EL (cell line): ENCODE measurements around the gene COL24A1.
A peak's percentile ranks its signal among the peaks of the same experiment; 100 is the strongest.
"Not testable (repeated sequence)": the region's sequence is repeated elsewhere in the genome, so short reads cannot be mapped to it uniquely, and the experiment has no call there.

Source experiments
- DNase-seq: peaks from one replicate; pipeline ENCODE4 v3.0.0-alpha.2; 2016

The COL24A1 gene

GRCh38 chr1:85884372-85885035 is 272.1 kb downstream of the COL24A1 start:
- peak; percentile 48 for DNase-seq

- DNase-seq: no peak
These were observed 289.4 kb downstream of the COL24A1 start for GRCh38 chr1:85867189-85867588.

- peak; percentile 25 for DNase-seq
These were observed 291.4 kb downstream of the COL24A1 start for GRCh38 chr1:85865213-85865612.

GRCh38 chr1:85864727-85865126 is 291.8 kb downstream of the COL24A1 start:
- no peak for DNase-seq

- DNase-seq: not testable (repeated sequence)
These were observed 292.9 kb downstream of the COL24A1 start for GRCh38 chr1:85863639-85864038.

- peak; percentile 31 for DNase-seq
These were observed 294.1 kb downstream of the COL24A1 start for GRCh38 chr1:85862456-85862855.

GRCh38 chr1:85857991-85858390 is 298.6 kb downstream of the COL24A1 start:
- DNase-seq: no peak

GRCh38 chr1:85850238-85850637 is 306.3 kb downstream of the COL24A1 start:
- peak; percentile 86 for DNase-seq

GRCh38 chr1:85849660-85850059 is 306.9 kb downstream of the COL24A1 start:
- DNase-seq: no peak

GRCh38 chr1:85847356-85847755 is 309.2 kb downstream of the COL24A1 start:
- no peak for DNase-seq

GRCh38 chr1:85846706-85847105 is 309.9 kb downstream of the COL24A1 start:
- no peak for DNase-seq

GRCh38 chr1:85839459-85839858 is 317.1 kb downstream of the COL24A1 start:
- no peak for DNase-seq

GRCh38 chr1:85838238-85838637 is 318.3 kb downstream of the COL24A1 start:
- DNase-seq: no peak

- no peak for DNase-seq
These were observed 319.8 kb downstream of the COL24A1 start for GRCh38 chr1:85836736-85837135.

- DNase-seq: not testable (repeated sequence)
These were observed 323.4 kb downstream of the COL24A1 start for GRCh38 chr1:85833165-85833564.

GRCh38 chr1:85830837-85831236 is 325.7 kb downstream of the COL24A1 start:
- DNase-seq: no peak

GRCh38 chr1:85824066-85824840 is 332.3 kb downstream of the COL24A1 start:
- DNase-seq: no peak

- DNase-seq: no peak
These were observed 333.9 kb downstream of the COL24A1 start for GRCh38 chr1:85822696-85823095.

- DNase-seq: peak; percentile 69
These were observed 338.2 kb downstream of the COL24A1 start for GRCh38 chr1:85818371-85818770.

- no peak for DNase-seq
These were observed 340.0 kb downstream of the COL24A1 start for GRCh38 chr1:85816606-85817005.

- no peak for DNase-seq
These were observed 340.7 kb downstream of the COL24A1 start for GRCh38 chr1:85815906-85816305.

GRCh38 chr1:85806236-85806965 is 350.2 kb downstream of the COL24A1 start:
- no peak for DNase-seq

- peak; percentile 52 for DNase-seq
These were observed 355.1 kb downstream of the COL24A1 start for GRCh38 chr1:85801520-85801919.

- no peak for DNase-seq
These were observed 356.8 kb downstream of the COL24A1 start for GRCh38 chr1:85799737-85800136.
